NCI-H748 (cell line): ENCODE data around the gene PIGM.

Source experiments
- DNase-seq: peaks from one replicate; lab custom pipeline; 2025; ENCODE audit not compliant: unreplicated experiment; lab: John Stamatoyannopoulos, UW

The PIGM gene

GRCh38 chr1:160031365-160032164 is at the start of gene PIGM:
Gene PIGM (minus strand): TSS chr1:160031990. CDS start chr1:160031739, 251 bp downstream.
- peak; percentile 98 for DNase-seq

- DNase-seq, result peak; percentile 77
Observed at GRCh38 chr1:160081261-160081936, 49.6 kb upstream of the PIGM start, which contains the start of gene KCNJ9. Gene KCNJ9 (plus strand): TSS chr1:160081538. CDS start chr1:160084031, 2,493 bp downstream.

GRCh38 chr1:160080381-160081100 is 48.8 kb upstream of the PIGM start:
- DNase-seq, result peak; percentile 74

- no peak for DNase-seq
Observed at GRCh38 chr1:160079448-160079847, 47.7 kb upstream of the PIGM start.

GRCh38 chr1:160078512-160079195 is 46.9 kb upstream of the PIGM start:
- DNase-seq, result peak; percentile 40

GRCh38 chr1:160077486-160077885 is 45.7 kb upstream of the PIGM start:
- no peak for DNase-seq

- no peak for DNase-seq
Observed at GRCh38 chr1:160076295-160076694, 44.5 kb upstream of the PIGM start.

- no peak for DNase-seq
Observed at GRCh38 chr1:160075836-160076235, 44.0 kb upstream of the PIGM start.

- DNase-seq, result no peak
Observed at GRCh38 chr1:160074865-160075264, 43.1 kb upstream of the PIGM start.

- DNase-seq, result no peak
Observed at GRCh38 chr1:160071289-160071688, 39.5 kb upstream of the PIGM start.

GRCh38 chr1:160070243-160071163 is 38.7 kb upstream of the PIGM start:
- DNase-seq, result peak; percentile 74

- no peak for DNase-seq
Observed at GRCh38 chr1:160069460-160070231, 37.9 kb upstream of the PIGM start, which contains the start of gene KCNJ10. Gene KCNJ10 (minus strand): TSS chr1:160070160. CDS start chr1:160042532, 27,628 bp downstream.

- DNase-seq, result no peak
Observed at GRCh38 chr1:160068225-160068624, 36.4 kb upstream of the PIGM start.

GRCh38 chr1:160066829-160067745 is 35.3 kb upstream of the PIGM start:
- no peak for DNase-seq

GRCh38 chr1:160064746-160065145 is 33.0 kb upstream of the PIGM start:
- no peak for DNase-seq

- no peak for DNase-seq
Observed at GRCh38 chr1:160064164-160064563, 32.4 kb upstream of the PIGM start.

GRCh38 chr1:160063176-160063575 is 31.4 kb upstream of the PIGM start:
- no peak for DNase-seq

GRCh38 chr1:160062230-160062532 is 30.4 kb upstream of the PIGM start:
- DNase-seq, result no peak
